GM21515 (cell line): Measurements from ENCODE around the gene LBH.

Experiments used
- ATAC-seq: cut with Tn5 transposase; IDR thresholded peaks from one replicate; pipeline ENCODE4 v1.9.1; 2021; ENCODE audit not compliant: unreplicated experiment

Gene LBH

DNA sequence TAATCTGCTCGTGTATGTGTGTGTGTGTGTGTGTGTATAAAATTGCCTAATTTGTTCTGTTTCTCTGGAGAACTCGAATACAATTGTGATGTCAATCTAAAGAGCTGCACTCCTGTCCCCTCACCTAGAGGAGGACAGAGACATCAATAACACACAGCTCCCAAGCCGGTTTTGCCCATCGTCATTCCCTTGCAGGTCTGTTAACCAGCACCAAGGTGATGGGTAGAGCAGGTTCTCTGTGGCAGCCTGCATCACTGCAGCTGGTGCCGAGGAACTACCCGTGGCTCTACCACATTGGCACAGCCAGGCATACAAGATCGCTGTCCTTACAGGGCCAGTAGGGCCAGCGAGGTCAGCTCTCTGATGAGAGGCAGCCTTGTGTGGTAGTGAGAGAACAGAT lies 41.0 kb downstream of the LBH start:
- no peak for ATAC-seq

DNA sequence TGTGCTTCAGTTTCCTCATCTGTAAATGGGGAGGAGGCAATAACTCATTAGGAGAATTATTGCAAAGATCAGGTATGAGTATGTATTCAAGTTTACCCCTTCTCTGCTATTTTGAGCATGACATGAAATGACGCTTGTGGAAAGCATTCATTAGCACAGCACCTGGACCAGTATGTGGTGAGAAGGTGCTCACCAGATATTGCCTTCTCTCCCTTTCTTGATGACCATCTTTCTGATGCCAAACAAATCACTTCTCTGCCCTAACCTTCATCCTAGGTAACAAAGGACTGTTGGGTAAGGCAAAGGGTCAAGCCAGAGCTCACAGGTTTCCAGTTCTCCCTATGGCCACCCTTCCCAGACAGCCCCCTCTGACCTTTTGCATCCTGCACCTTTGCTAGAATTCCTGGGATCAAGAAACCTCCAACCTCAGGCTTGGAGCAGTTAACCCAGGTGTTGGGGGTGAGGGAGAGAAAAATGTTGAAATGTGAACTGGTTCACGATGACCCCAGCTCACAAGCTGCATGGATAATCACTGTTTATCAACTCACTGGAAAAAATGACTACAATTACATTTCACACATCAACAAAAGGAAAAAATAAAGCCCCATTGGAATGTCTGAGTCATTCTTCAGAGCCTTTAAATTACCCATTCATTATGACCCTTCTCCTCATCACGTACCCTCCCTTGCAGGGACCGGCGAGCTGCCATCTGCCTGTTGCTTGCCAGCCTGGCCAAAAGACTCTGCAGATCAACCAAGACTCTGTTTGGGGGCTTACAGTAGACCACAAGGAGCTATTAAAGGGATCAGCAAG lies 41.6 kb downstream of the LBH start:
- no peak for ATAC-seq

GRCh38 chr2:30273574-30273929 lies 42.2 kb downstream of the LBH start:
- no peak for ATAC-seq

GRCh38 chr2:30275256-30275655 lies 43.9 kb downstream of the LBH start:
- ATAC-seq = no peak

- no peak for ATAC-seq
Observed at GRCh38 chr2:30276455-30276911, 45.1 kb downstream of the LBH start.

- no peak for ATAC-seq
Observed at GRCh38 chr2:30277582-30277981, 46.2 kb downstream of the LBH start.

DNA sequence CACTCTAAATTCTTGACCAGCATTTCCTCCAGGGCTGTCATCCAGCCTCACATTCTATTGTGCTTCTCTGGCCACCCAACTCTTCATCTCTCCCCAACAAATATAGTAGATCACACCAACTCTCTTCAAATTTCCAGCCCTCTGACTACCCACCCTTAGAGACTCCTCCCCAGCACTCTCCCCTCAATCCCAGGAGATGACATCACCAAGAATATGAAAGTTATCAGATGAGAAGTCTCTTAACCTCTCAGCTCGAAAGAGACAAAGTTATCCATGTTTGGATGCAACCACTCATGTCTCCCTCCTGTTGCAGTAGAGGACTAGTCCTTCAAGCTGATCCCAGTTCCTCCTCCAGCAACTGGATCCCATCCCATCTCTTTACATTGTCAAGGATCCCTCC lies 47.1 kb downstream of the LBH start:
- ATAC-seq = no peak

- no peak for ATAC-seq
Observed at GRCh38 chr2:30280596-30281434, 49.5 kb downstream of the LBH start.

DNA sequence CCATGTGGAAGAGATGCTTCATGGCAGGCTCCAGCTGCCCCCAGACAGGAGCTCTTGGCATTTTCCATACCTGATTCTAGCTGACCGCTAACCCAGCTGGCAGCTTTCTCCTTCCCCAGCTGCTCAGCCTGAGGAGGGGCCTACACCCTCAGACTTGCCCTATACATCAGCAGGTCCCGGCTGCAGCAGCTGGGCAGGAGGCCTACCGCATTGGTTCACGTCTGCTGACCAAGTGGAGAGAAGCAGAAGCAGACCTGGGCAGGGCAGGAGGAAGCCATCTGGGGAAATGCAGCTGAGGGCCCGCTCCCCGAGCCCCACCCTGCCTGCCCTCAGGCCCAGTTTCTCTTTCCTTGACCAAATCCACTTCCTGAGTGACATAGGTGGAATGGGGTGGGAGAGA lies 50.7 kb downstream of the LBH start:
- ATAC-seq = no peak

GRCh38 chr2:30282721-30283120 lies 51.4 kb downstream of the LBH start:
- ATAC-seq = no peak

DNA sequence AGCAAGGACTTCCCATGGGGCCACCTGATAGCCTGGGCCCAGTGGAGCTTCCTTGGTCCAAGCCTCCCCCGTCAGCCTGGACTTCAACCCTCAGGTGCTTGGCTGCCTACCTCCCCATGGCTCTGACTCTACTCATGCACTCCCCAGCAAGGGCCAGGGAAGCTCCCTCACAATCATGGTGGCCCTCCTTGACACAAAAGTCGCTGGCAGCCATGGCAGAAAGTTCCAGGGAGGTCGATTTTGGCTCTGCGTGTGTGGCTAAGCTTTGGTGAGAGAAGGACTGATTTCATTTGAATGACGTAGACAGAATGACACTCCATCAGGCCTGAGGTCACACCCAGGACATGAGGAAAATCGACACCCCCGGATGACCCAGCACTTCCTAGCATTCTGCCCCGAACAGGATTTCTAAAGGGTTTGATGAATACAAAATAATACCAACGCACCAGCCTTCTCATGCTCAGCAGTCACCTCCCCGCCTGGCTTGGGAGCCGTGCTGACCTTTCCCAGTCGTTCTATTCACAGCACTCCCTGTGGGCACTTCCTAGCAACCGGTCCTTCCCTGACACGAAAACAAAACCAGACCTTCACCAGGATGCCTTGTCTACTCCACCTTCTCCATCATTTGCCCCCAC lies 52.7 kb downstream of the LBH start:
- no peak for ATAC-seq

- no peak for ATAC-seq
Observed at GRCh38 chr2:30285758-30286157, 54.4 kb downstream of the LBH start.

- no peak for ATAC-seq
Observed at GRCh38 chr2:30287190-30287840, 56.0 kb downstream of the LBH start.

- ATAC-seq = peak; percentile 74
Observed at GRCh38 chr2:30287857-30288513, 56.7 kb downstream of the LBH start.

GRCh38 chr2:30288561-30288960 lies 57.2 kb downstream of the LBH start:
- no peak for ATAC-seq

GRCh38 chr2:30293303-30293921 lies 62.1 kb downstream of the LBH start:
- ATAC-seq = no peak

DNA sequence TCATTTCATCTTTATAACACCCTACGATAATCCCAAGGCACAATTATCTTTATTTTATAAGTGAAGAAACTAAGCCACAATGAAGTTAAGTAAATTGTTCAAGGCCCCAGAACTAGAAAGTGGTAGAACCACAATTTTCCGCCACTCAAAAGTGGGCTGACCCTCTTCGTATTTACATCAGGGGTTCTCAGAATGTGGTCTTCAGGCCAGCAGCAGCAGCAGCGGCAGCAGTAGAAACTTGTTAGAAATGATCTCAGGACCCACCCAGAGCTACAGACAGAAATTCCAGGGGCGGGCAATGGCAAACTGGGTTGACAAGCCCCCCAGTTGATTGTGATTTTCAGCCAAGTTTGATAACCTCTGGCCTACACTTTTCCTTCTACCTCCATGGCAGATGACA lies 62.8 kb downstream of the LBH start:
- ATAC-seq = no peak

DNA sequence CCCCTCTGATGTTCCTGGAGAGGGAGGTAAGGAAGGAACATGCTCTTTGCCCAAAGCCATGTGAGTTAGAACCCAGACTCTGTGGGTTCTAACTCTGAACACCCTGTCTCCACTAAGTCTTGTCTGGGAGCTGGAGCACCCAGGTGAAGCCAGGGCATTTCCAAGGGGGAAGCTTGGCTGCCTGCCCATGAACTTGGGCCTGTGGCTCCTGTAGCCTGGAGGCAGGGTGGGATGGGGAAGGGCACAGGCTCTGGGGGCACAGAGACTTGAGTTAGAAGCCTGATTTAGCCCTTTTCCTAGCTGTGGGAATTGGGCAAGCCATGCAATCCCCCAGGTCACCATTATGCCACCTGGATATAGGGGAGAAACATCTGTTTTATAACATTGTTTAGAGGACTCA lies 65.2 kb downstream of the LBH start:
- no peak for ATAC-seq

DNA sequence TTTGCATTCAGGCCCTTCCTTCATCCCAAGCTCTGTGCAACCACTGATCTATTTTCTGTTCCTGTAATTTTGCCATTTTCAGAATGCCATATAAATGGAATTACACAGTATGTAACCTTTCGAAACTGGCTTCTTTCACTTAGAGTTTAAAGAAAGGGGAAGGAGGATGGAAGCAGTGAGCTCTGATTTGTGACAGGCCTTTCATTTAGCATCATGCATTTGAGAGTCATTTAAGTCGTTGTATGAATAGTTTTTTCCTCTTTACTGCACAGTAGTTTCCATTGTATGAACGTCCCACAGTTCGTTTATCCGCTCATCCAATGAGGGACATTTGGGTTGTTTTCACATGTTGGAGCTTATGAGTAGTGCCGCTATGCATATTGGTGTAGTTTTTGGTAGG lies 67.0 kb downstream of the LBH start:
- no peak for ATAC-seq

GRCh38 chr2:30300122-30300455 lies 68.8 kb downstream of the LBH start:
- ATAC-seq = no peak
